HG02588 (cell line): ENCODE data around the gene AGBL5.
"Not testable (repeated sequence)": the region's sequence is repeated elsewhere in the genome, so short reads cannot be mapped to it uniquely, and the experiment has no call there.

Source experiments
- ATAC-seq: cut with Tn5 transposase; IDR thresholded peaks from one replicate; pipeline ENCODE4 v1.9.1; 2021; ENCODE audit warnings: mild to moderate bottlenecking, moderate library complexity; ENCODE audit not compliant: unreplicated experiment

AGBL5 gene

GRCh38 chr2:27074738-27075565, 23.5 kb downstream of the AGBL5 start:
- ATAC-seq = no peak

- not testable (repeated sequence) for ATAC-seq
Observed at GRCh38 chr2:27075566-27075871, 24.1 kb downstream of the AGBL5 start.

- no peak for ATAC-seq
Observed at GRCh38 chr2:27076323-27076722, 24.9 kb downstream of the AGBL5 start.

GRCh38 chr2:27077231-27077630, 25.8 kb downstream of the AGBL5 start:
- no peak for ATAC-seq

- ATAC-seq = no peak
Observed at GRCh38 chr2:27078267-27079194, 27.1 kb downstream of the AGBL5 start, which contains the start of gene EMILIN1. TSS of gene EMILIN1 (plus strand) at chr2:27078615. CDS start at chr2:27079066, 451 bp downstream.

GRCh38 chr2:27079233-27080139, 28.0 kb downstream of the AGBL5 start:
- no peak for ATAC-seq

- no peak for ATAC-seq
Observed at GRCh38 chr2:27080140-27080469, 28.6 kb downstream of the AGBL5 start.

- no peak for ATAC-seq
Observed at GRCh38 chr2:27080603-27080936, 29.1 kb downstream of the AGBL5 start.

GRCh38 chr2:27081984-27082772, 30.7 kb downstream of the AGBL5 start:
- ATAC-seq = no peak

GRCh38 chr2:27082773-27083409, 31.4 kb downstream of the AGBL5 start:
- ATAC-seq = no peak

GRCh38 chr2:27083410-27084296, 32.2 kb downstream of the AGBL5 start:
- ATAC-seq = no peak

GRCh38 chr2:27084297-27085061, 33.0 kb downstream of the AGBL5 start:
- no peak for ATAC-seq

- ATAC-seq = no peak
Observed at GRCh38 chr2:27085062-27085672, 33.7 kb downstream of the AGBL5 start.

- ATAC-seq = no peak
Observed at GRCh38 chr2:27085673-27086089, 34.2 kb downstream of the AGBL5 start.

- ATAC-seq = peak; percentile 78
Observed at GRCh38 chr2:27086090-27086723, 34.7 kb downstream of the AGBL5 start.

- peak; percentile 2 for ATAC-seq
Observed at GRCh38 chr2:27086724-27087593, 35.5 kb downstream of the AGBL5 start, which contains the start of gene KHK. TSS of gene KHK (plus strand) at chr2:27086772. CDS start at chr2:27087260, 488 bp downstream.
